Caki2 (cell line): ENCODE measurements around the gene APOBEC3A. TPM values are rescaled to one million over a fixed set of nuclear protein-coding genes. Genes with fewer than 3 reads are reported as not detected.
A peak's percentile ranks its signal among the peaks of the same experiment; 100 is the strongest.
"Not testable (repeated sequence)": the region's sequence is repeated elsewhere in the genome, so short reads cannot be mapped to it uniquely, and the experiment has no call there.

Experiments used
- DNase-seq: peaks from one replicate; pipeline ENCODE4 v3.0.0-alpha.2; 2015; ENCODE audit warnings: low read depth
- in situ Hi-C: cut with HindIII; loops from 2 replicates; pipeline ENCODE4 v1.10.0; 2016; ENCODE audit warnings: low sequenced_read_pairs, low pct_unique_long_range_greater_than_20kb, mixed read lengths
- total RNA-seq: library from RNA; depleted of rRNA; stranded (reverse); fragments of >200 nt; shearing (Covaris generic); gene quantifications from 2 replicates; pipeline ENCODE4 v1.2.3, GENCODE V29; 2014; ENCODE audit warnings: low replicate concordance; rRNA removed

The APOBEC3A gene
- total RNA-seq, 1 experiment from 2014 or later: not detected

GRCh38 chr22:38996105-38996504, 38.7 kb downstream of the APOBEC3A start:
- no peak for DNase-seq
- in situ Hi-C loops: no loop called here

DNA sequence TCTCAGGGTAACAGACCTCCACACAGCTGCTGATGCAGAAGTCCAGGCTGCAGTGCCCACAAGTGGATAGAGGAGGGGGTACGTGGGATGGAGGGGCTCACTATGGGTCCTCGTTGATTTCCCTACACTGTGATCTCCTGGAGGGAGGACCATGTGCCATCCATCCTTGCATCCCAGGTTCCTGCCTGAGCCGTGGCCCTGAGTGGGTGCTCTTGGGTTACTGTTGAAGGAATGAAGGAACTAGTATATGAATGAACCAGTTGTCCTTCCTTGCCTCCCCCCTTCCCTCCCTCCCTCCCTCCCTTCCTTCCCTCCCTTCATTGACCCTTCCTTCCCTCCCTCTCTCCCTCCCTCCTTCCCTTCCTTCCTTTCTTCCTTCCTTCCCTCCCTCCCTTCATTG, 40.1 kb downstream of the APOBEC3A start:
- in situ Hi-C loops: no loop called here
- no peak for DNase-seq

- in situ Hi-C loops: no loop called here
Measured at GRCh38 chr22:39003165-39003638, 45.8 kb downstream of the APOBEC3A start.

DNA sequence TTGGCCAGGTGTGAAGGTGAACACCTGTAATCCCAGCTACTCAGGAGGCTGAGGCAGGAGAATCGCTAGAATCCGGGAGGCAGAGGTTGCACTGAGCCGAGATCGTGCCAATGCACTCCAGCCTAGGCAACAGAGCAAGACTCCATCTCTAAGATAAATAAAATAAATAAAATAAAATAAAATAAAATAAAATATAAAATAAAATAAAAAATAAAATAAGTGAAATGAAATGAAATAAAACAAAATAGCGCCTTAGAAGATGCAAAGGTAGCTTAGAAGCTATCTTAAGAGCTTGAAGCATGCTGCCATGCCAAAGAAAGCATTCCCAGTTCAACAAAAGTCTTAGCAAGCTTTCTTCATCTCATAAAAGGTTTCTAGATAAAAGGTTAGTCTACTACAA, 49.8 kb downstream of the APOBEC3A start:
- in situ Hi-C loops: no loop called here
- DNase-seq: no peak

More at GRCh38 chr22:39003165-39003638, 45.8 kb downstream of the APOBEC3A start:
- DNase-seq: peak; percentile 86

DNA sequence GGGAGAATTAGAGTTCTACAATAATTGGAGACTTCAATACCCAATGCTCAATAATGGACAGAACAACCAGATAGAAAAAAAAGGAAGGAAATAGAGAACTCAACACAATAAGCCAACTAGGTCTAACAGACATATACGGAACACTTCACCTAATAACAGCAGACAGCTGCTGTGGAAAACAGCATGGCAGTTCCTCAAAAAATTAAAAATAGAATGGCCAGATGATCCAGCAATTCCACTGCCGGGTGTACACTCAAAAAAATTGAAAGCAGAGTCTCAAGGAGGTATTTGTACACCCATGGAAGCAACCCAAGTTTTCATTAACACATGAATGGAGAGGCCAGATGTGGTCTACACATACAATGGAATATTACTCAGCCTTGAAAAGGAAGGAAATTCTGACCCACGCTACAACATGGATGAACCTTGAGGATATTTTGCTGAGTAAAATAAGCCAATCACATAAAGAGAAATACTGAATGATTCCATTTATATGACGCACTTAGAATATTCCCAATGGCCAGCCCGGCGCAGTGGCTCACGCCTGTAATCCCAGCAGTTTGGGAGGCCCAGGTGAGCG, 51.0 kb downstream of the APOBEC3A start:
- DNase-seq, in situ Hi-C loops: not testable (repeated sequence)

DNA sequence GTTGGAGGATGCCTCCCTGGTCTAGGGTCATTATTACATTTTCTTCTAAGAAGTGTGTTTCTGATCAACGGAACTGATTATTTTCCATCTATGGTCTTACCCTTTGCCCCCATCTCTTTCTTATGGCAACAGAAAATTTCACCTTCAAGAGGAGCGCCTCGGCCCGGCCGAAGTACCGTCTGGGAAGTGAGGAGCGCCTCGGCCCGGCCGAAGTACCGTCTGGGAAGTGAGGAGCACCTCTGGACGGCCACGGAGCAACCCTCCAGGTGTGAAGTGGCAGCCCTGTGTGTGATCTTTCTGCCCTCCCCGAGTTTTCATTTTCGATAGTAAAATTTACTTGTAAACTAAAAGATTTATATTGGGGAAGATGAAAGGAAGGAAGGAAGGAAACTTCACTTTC, 53.5 kb downstream of the APOBEC3A start:
- no peak for DNase-seq
- in situ Hi-C loops: no loop called here

Other genes with a start within 250 kb of the APOBEC3A start
- 96.0 and 110 TPM in 2 replicates for gene SUN2, start 201.6 kb upstream of the APOBEC3A start, total RNA-seq
- gene DNAL4, start 163.5 kb upstream of the APOBEC3A start, total RNA-seq: 48.0 and 49.9 TPM in 2 replicates
- gene NPTXR, start 113.6 kb upstream of the APOBEC3A start, total RNA-seq: 6.2 and 6.7 TPM in 2 replicates
- 59.5 and 63.9 TPM in 2 replicates for gene CBX6, start 85.4 kb upstream of the APOBEC3A start, total RNA-seq
- 19.1 and 20.1 TPM in 2 replicates for gene APOBEC3B, start 24.7 kb downstream of the APOBEC3A start, total RNA-seq
- gene APOBEC3C, start 56.6 kb downstream of the APOBEC3A start, total RNA-seq: 3.5 and 6.5 TPM in 2 replicates
- gene APOBEC3D, start 63.5 kb downstream of the APOBEC3A start, total RNA-seq: 5.7 and 6.1 TPM in 2 replicates
- 1.7 and 3.5 TPM in 2 replicates for gene APOBEC3F, start 83.3 kb downstream of the APOBEC3A start, total RNA-seq
- 14.7 and 15.5 TPM in 2 replicates for gene APOBEC3G, start 119.7 kb downstream of the APOBEC3A start, total RNA-seq
- gene APOBEC3H, start 139.6 kb downstream of the APOBEC3A start, total RNA-seq: 1.9 and 2.0 TPM in 2 replicates
- gene CBX7, start 195.1 kb downstream of the APOBEC3A start, total RNA-seq: 27.4 and 36.0 TPM in 2 replicates